Thyroid gland (tissue), 4 donors: ENCODE measurements around the gene MYH7B.

Experiments used
- POLR2A ChIP-seq, 2 donors: fragments of 450-650 bp; IDR thresholded peaks; one replicate each; pipeline ENCODE4 v1.6.1; 2017; ENCODE audit warnings: antibody characterized with exemption in 2 of 2, mild to moderate bottlenecking in 2 of 2, moderate library complexity in 1 of 2
- TF ChIP-seq, protein P1 (sequence below), 6 experiments: fragments of 200-600 bp in 3 of 6; fragments of 450-650 bp in 3 of 6; sonication (generic) in 3 of 6; IDR thresholded peaks; one replicate each; pipeline ENCODE4 v1.5.1; 2016 to 2019; ENCODE audit warnings: antibody characterized with exemption in 6 of 6, mild to moderate bottlenecking in 2 of 6, inconsistent platforms in 1 of 6, moderate library complexity in 1 of 6

GRCh38 chr20:34985461-34986310 lies 30.0 kb downstream of the MYH7B start:
- TF ChIP-seq, protein P1, sequence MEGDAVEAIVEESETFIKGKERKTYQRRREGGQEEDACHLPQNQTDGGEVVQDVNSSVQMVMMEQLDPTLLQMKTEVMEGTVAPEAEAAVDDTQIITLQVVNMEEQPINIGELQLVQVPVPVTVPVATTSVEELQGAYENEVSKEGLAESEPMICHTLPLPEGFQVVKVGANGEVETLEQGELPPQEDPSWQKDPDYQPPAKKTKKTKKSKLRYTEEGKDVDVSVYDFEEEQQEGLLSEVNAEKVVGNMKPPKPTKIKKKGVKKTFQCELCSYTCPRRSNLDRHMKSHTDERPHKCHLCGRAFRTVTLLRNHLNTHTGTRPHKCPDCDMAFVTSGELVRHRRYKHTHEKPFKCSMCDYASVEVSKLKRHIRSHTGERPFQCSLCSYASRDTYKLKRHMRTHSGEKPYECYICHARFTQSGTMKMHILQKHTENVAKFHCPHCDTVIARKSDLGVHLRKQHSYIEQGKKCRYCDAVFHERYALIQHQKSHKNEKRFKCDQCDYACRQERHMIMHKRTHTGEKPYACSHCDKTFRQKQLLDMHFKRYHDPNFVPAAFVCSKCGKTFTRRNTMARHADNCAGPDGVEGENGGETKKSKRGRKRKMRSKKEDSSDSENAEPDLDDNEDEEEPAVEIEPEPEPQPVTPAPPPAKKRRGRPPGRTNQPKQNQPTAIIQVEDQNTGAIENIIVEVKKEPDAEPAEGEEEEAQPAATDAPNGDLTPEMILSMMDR (IDR thresholded peaks at IDR 0.05), result no peak
- TF ChIP-seq POLR2A (IDR thresholded peaks at IDR 0.05), result no peak
